Activated CD8-positive, alpha-beta T cell treated with anti-CD3 and anti-CD28 coated beads, Interleukin-2, amount 10 ng/mL, durations not matched to agents 7 days and 5 days (primary cell): ENCODE data around the gene HCN1. TPM values are rescaled to one million over a fixed set of nuclear protein-coding genes. Genes with fewer than 3 reads are reported as not detected.
"Not testable (repeated sequence)": the region's sequence is repeated elsewhere in the genome, so short reads cannot be mapped to it uniquely, and the experiment has no call there.

Experiments
- ATAC-seq: fragments of 150-1000 bp; cut with Tn5 transposase; one replicate; pipeline ENCODE4 v1.10.0; 2021; ENCODE audit warnings: moderate library complexity
- CTCF ChIA-PET: fragments of 350-600 bp; sonication (Branson Sonifier 250); formaldehyde crosslinking; loops from one replicate; lab custom pipeline; 2021; ENCODE audit warnings: antibody characterized with exemption; lab: Charles Lee
- POLR2A ChIA-PET: fragments of 350-600 bp; sonication (Branson Sonifier 250); formaldehyde crosslinking; loops from one replicate; lab custom pipeline; 2021; ENCODE audit warnings: antibody characterized with exemption; lab: Charles Lee
- DNase-seq: peaks from one replicate; pipeline ENCODE4 v3.0.0-alpha.2; 2020
- H3K27ac Mint-ChIP-seq: one replicate; pipeline ENCODE4 v1.8.0; 2021; ENCODE audit warnings: mild to moderate bottlenecking, mixed read lengths
- H3K27me3 Mint-ChIP-seq: one replicate; pipeline ENCODE4 v1.8.0; 2021; ENCODE audit warnings: low read depth, mixed read lengths
- H3K36me3 Mint-ChIP-seq: one replicate; pipeline ENCODE4 v1.8.0; 2021; ENCODE audit warnings: low read depth, mixed read lengths
- H3K4me1 Mint-ChIP-seq: one replicate; pipeline ENCODE4 v1.8.0; 2021; ENCODE audit warnings: low read depth, mixed read lengths
- H3K4me3 Mint-ChIP-seq: one replicate; pipeline ENCODE4 v1.8.0; 2021; ENCODE audit warnings: mild to moderate bottlenecking, mixed read lengths
- H3K9me3 Mint-ChIP-seq: one replicate; pipeline ENCODE4 v1.8.0; 2022; ENCODE audit warnings: mixed read lengths; ENCODE audit not compliant: insufficient read depth
- total RNA-seq, 2 experiments: library from RNA; stranded (reverse); gene quantifications; one replicate each; pipeline ENCODE4 v1.2.3, GENCODE V29; 2021

HCN1 gene
- total RNA-seq, 2 experiments from 2014 or later = not detected

GRCh38 chr5:45336464-45336863 is 359.7 kb downstream of the HCN1 start:
- CTCF ChIA-PET = no interaction called here

GRCh38 chr5:45335978-45336377 is 360.2 kb downstream of the HCN1 start:
- H3K4me1 Mint-ChIP-seq = no peaks in the 10 kb centered on the region
- peaks cover 21% of the 10 kb centered on the region for H3K9me3 Mint-ChIP-seq
- ChIA-PET CTCF (no interaction called here), POLR2A (no interaction called here)
- H3K27me3 Mint-ChIP-seq = no peaks in the 10 kb centered on the region
- H3K36me3 Mint-ChIP-seq = no peaks in the 10 kb centered on the region
- no peak overlapping the region for H3K27ac Mint-ChIP-seq
- DNase-seq (no peak), ATAC-seq (no peak)
- no peak overlapping the region for H3K4me3 Mint-ChIP-seq

More at GRCh38 chr5:45336464-45336863, 359.7 kb downstream of the HCN1 start:
- peaks cover 21% of the 10 kb centered on the region for H3K9me3 Mint-ChIP-seq
- no peaks in the 10 kb centered on the region for H3K36me3 Mint-ChIP-seq
- POLR2A ChIA-PET = no interaction called here
- H3K4me1 Mint-ChIP-seq = no peaks in the 10 kb centered on the region
- ATAC-seq (no peak), DNase-seq (no peak)
- H3K27ac Mint-ChIP-seq = no peak overlapping the region
- no peaks in the 10 kb centered on the region for H3K27me3 Mint-ChIP-seq
- no peak overlapping the region for H3K4me3 Mint-ChIP-seq

GRCh38 chr5:45335346-45335745 is 360.8 kb downstream of the HCN1 start:
- ChIA-PET POLR2A (no interaction called here), CTCF (no interaction called here)
- Mint-ChIP-seq H3K9me3 (peaks cover 21% of the 10 kb centered on the region), H3K27ac (no peak overlapping the region), H3K4me3 (no peak overlapping the region), H3K36me3 (no peaks in the 10 kb centered on the region), H3K27me3 (no peaks in the 10 kb centered on the region), H3K4me1 (no peaks in the 10 kb centered on the region)
- ATAC-seq (no peak), DNase-seq (no peak)

GRCh38 chr5:45334939-45335338 is 361.2 kb downstream of the HCN1 start:
- DNase-seq = no peak
- CTCF ChIA-PET = no interaction called here
- no peaks in the 10 kb centered on the region for H3K36me3 Mint-ChIP-seq

GRCh38 chr5:45312627-45313026 is 383.6 kb downstream of the HCN1 start:
- DNase-seq, ATAC-seq, H3K4me1 Mint-ChIP-seq, POLR2A ChIA-PET, H3K36me3 Mint-ChIP-seq, H3K4me3 Mint-ChIP-seq, CTCF ChIA-PET, H3K27me3 Mint-ChIP-seq, H3K27ac Mint-ChIP-seq: not testable (repeated sequence)
- H3K9me3 Mint-ChIP-seq = peaks cover 22% of the 10 kb centered on the region

More at GRCh38 chr5:45334939-45335338, 361.2 kb downstream of the HCN1 start:
- H3K27me3 Mint-ChIP-seq = no peaks in the 10 kb centered on the region
- H3K4me3 Mint-ChIP-seq = no peak overlapping the region
- H3K27ac Mint-ChIP-seq = no peak overlapping the region
- H3K4me1 Mint-ChIP-seq = no peaks in the 10 kb centered on the region
- no peak for ATAC-seq
- H3K9me3 Mint-ChIP-seq = peaks cover 21% of the 10 kb centered on the region
- POLR2A ChIA-PET = no interaction called here

- DNase-seq (no peak), ATAC-seq (no peak)
- H3K9me3 Mint-ChIP-seq = peaks cover 41% of the 10 kb centered on the region
- POLR2A ChIA-PET = no interaction called here
- no peaks in the 10 kb centered on the region for H3K36me3 Mint-ChIP-seq
- no peak overlapping the region for H3K27ac Mint-ChIP-seq
- no peaks in the 10 kb centered on the region for H3K27me3 Mint-ChIP-seq
- H3K4me3 Mint-ChIP-seq = no peak overlapping the region
- no peaks in the 10 kb centered on the region for H3K4me1 Mint-ChIP-seq
- CTCF ChIA-PET = no interaction called here
These were observed 400.9 kb downstream of the HCN1 start for GRCh38 chr5:45295231-45295630.

- ATAC-seq (no peak), DNase-seq (no peak)
- Mint-ChIP-seq H3K27ac (no peak overlapping the region), H3K27me3 (no peaks in the 10 kb centered on the region), H3K9me3 (no peaks in the 10 kb centered on the region), H3K36me3 (no peaks in the 10 kb centered on the region), H3K4me3 (no peak overlapping the region), H3K4me1 (no peaks in the 10 kb centered on the region)
- ChIA-PET CTCF (no interaction called here), POLR2A (no interaction called here)
These were observed 407.4 kb downstream of the HCN1 start for GRCh38 chr5:45288746-45289145.

GRCh38 chr5:45284436-45284835 is 411.7 kb downstream of the HCN1 start:
- ChIA-PET CTCF (no interaction called here), POLR2A (no interaction called here)
- DNase-seq (no peak), ATAC-seq (no peak)
- no peak overlapping the region for H3K27ac Mint-ChIP-seq
- no peak overlapping the region for H3K4me3 Mint-ChIP-seq
- no peaks in the 10 kb centered on the region for H3K36me3 Mint-ChIP-seq
- no peaks in the 10 kb centered on the region for H3K9me3 Mint-ChIP-seq
- H3K4me1 Mint-ChIP-seq = no peaks in the 10 kb centered on the region
- no peaks in the 10 kb centered on the region for H3K27me3 Mint-ChIP-seq

- ChIA-PET POLR2A (no interaction called here), CTCF (no interaction called here)
- Mint-ChIP-seq H3K27me3 (no peaks in the 10 kb centered on the region), H3K4me3 (no peak overlapping the region), H3K4me1 (no peaks in the 10 kb centered on the region), H3K27ac (no peak overlapping the region), H3K36me3 (no peaks in the 10 kb centered on the region), H3K9me3 (peaks cover 2% of the 10 kb centered on the region)
- DNase-seq (no peak), ATAC-seq (no peak)
These were observed 415.1 kb downstream of the HCN1 start for GRCh38 chr5:45281081-45281480.

GRCh38 chr5:45279109-45279508 is 417.1 kb downstream of the HCN1 start:
- no peak overlapping the region for H3K27ac Mint-ChIP-seq
- POLR2A ChIA-PET = no interaction called here
- peaks cover 8% of the 10 kb centered on the region for H3K9me3 Mint-ChIP-seq
- no peaks in the 10 kb centered on the region for H3K4me1 Mint-ChIP-seq
- H3K27me3 Mint-ChIP-seq = no peaks in the 10 kb centered on the region
- ATAC-seq = no peak
- CTCF ChIA-PET = no interaction called here
- no peak overlapping the region for H3K4me3 Mint-ChIP-seq
- no peaks in the 10 kb centered on the region for H3K36me3 Mint-ChIP-seq
- DNase-seq = no peak

GRCh38 chr5:45277860-45278259 is 418.3 kb downstream of the HCN1 start:
- ChIA-PET POLR2A (no interaction called here), CTCF (no interaction called here)
- ATAC-seq (no peak), DNase-seq (no peak)
- no peaks in the 10 kb centered on the region for H3K36me3 Mint-ChIP-seq
- H3K9me3 Mint-ChIP-seq = peaks cover 8% of the 10 kb centered on the region
- no peaks in the 10 kb centered on the region for H3K27me3 Mint-ChIP-seq
- H3K27ac Mint-ChIP-seq = no peak overlapping the region
- no peak overlapping the region for H3K4me3 Mint-ChIP-seq
- no peaks in the 10 kb centered on the region for H3K4me1 Mint-ChIP-seq

GRCh38 chr5:45274241-45274640 is 421.9 kb downstream of the HCN1 start:
- no peaks in the 10 kb centered on the region for H3K4me1 Mint-ChIP-seq
- no peak overlapping the region for H3K27ac Mint-ChIP-seq
- no peak overlapping the region for H3K4me3 Mint-ChIP-seq
- POLR2A ChIA-PET = no interaction called here
- peaks cover 8% of the 10 kb centered on the region for H3K9me3 Mint-ChIP-seq
- ATAC-seq (no peak), DNase-seq (no peak)
- CTCF ChIA-PET = no interaction called here
- no peaks in the 10 kb centered on the region for H3K27me3 Mint-ChIP-seq
- H3K36me3 Mint-ChIP-seq = no peaks in the 10 kb centered on the region

- H3K27ac Mint-ChIP-seq = no peak overlapping the region
- H3K4me3 Mint-ChIP-seq = no peak overlapping the region
- no peaks in the 10 kb centered on the region for H3K4me1 Mint-ChIP-seq
- CTCF ChIA-PET = no interaction called here
- H3K27me3 Mint-ChIP-seq = no peaks in the 10 kb centered on the region
- peaks cover 8% of the 10 kb centered on the region for H3K9me3 Mint-ChIP-seq
- no peak for ATAC-seq
- no peaks in the 10 kb centered on the region for H3K36me3 Mint-ChIP-seq
- POLR2A ChIA-PET = no interaction called here
- DNase-seq = no peak
These were observed 424.6 kb downstream of the HCN1 start for GRCh38 chr5:45271626-45272025.
